H1 (cell line): ENCODE measurements around the gene BOLA3. TPM values are rescaled to one million over a fixed set of nuclear protein-coding genes. Genes with fewer than 3 reads are reported as not detected.

Experiments used
- CTCF ChIA-PET: fragments of 300-600 bp; sonication (Branson Sonifier 250); formaldehyde crosslinking; loops from one replicate; lab custom pipeline; 2021; ENCODE audit not compliant: partially characterized antibody; lab: Charles Lee
- POLR2A ChIA-PET: fragments of 300-600 bp; sonication (Branson Sonifier 250); formaldehyde crosslinking; loops from one replicate; lab custom pipeline; 2021; ENCODE audit warnings: inconsistent platforms; ENCODE audit not compliant: partially characterized antibody; lab: Charles Lee
- DNase-seq, 2 experiments: peaks; one replicate each; pipeline versions ENCODE4 v3.0.0 to v3.0.0-alpha.2; 2010 to 2022; ENCODE audit warnings: low spot score in 2 of 2, low read depth in 1 of 2, mixed read lengths in 1 of 2
- FAIRE-seq: peaks from 2 replicates; lab custom pipeline; 2011; peaks lifted over from hg19 to GRCh38; lab: Jason Lieb, UNC
- H2AFZ ChIP-seq: 2 replicates; pipeline ENCODE4 v1.8.1; 2012; ENCODE audit warnings: low read length, inconsistent platforms
- H2AK5ac ChIP-seq: 2 replicates; pipeline ENCODE4 v1.6.1; 2013; ENCODE audit warnings: low read depth, low read length
- H2BK120ac ChIP-seq: replicated peaks from 2 replicates; pipeline ENCODE3; 2013; ENCODE audit warnings: low read depth, low read length, inconsistent platforms
- H2BK12ac ChIP-seq: 2 replicates; pipeline ENCODE4 v1.6.1; 2013; ENCODE audit warnings: low read depth, low read length
- H2BK15ac ChIP-seq: 2 replicates; pipeline ENCODE4 v1.6.1; 2013; ENCODE audit warnings: low read length
- H2BK20ac ChIP-seq: 2 replicates; pipeline ENCODE4 v1.6.1; 2013; ENCODE audit warnings: low read length
- H2BK5ac ChIP-seq: 2 replicates; pipeline ENCODE4 v1.6.1; 2013; ENCODE audit warnings: low read depth, low read length
- H3K14ac ChIP-seq: 2 replicates; pipeline ENCODE4 v1.6.1; 2013; ENCODE audit warnings: inconsistent platforms; ENCODE audit not compliant: insufficient read length
- H3K18ac ChIP-seq: 2 replicates; pipeline ENCODE4 v1.6.1; 2013; ENCODE audit warnings: low read length; ENCODE audit errors: extremely low read depth
- H3K23ac ChIP-seq: 2 replicates; pipeline ENCODE4 v1.6.1; 2013; ENCODE audit warnings: inconsistent platforms; ENCODE audit not compliant: insufficient read length
- H3K23me2 ChIP-seq: 2 replicates; pipeline ENCODE4 v1.6.1; 2013; ENCODE audit warnings: low read depth, low read length
- H3K27ac ChIP-seq: 2 replicates; pipeline ENCODE4 v1.6.1; 2011; ENCODE audit warnings: low read depth, low read length, inconsistent platforms
- H3K27me3 ChIP-seq, 4 experiments: replicated peaks in 1 of 4; 1 replicate in 1 of 4; 2 replicates in 3 of 4; pipeline versions ENCODE4 v1.6.1 to v1.8.1; 2011 to 2013; ENCODE audit warnings: low read length in 3 of 4, mild to moderate bottlenecking in 3 of 4, inconsistent platforms in 2 of 4, mixed read lengths in 2 of 4, moderate library complexity in 1 of 4; ENCODE audit not compliant: control insufficient read depth in 3 of 4, insufficient read depth in 3 of 4; ENCODE audit errors: extremely low read depth in 1 of 4
- H3K36me3 ChIP-seq, 4 experiments: 2 replicates each; pipeline versions ENCODE4 v1.6.1 to v1.8.1; 2011 to 2013; ENCODE audit warnings: mild to moderate bottlenecking in 4 of 4, low read length in 3 of 4, moderate library complexity in 2 of 4, control low read depth in 1 of 4, inconsistent platforms in 1 of 4; ENCODE audit not compliant: insufficient read depth in 4 of 4, control insufficient read depth in 2 of 4
- H3K4ac ChIP-seq: replicated peaks from 2 replicates; pipeline ENCODE3; 2013; ENCODE audit warnings: low read length, low read depth, mixed read lengths, inconsistent platforms; ENCODE audit not compliant: insufficient read length
- H3K4me1 ChIP-seq, 4 experiments: replicated peaks in 1 of 4; 1 replicate in 1 of 4; 2 replicates in 3 of 4; pipeline versions ENCODE4 v1.6.1 to v1.8.1; 2011 to 2013; ENCODE audit warnings: low read length in 3 of 4, inconsistent platforms in 2 of 4, mixed read lengths in 1 of 4; ENCODE audit not compliant: insufficient read depth in 4 of 4, control insufficient read depth in 3 of 4
- H3K4me2 ChIP-seq, 2 experiments: 2 replicates each; pipeline versions ENCODE4 v1.6.1 to v1.8.1; 2011 to 2013; ENCODE audit warnings: low read depth in 2 of 2, low read length in 2 of 2, control low read depth in 1 of 2, inconsistent platforms in 1 of 2, mild to moderate bottlenecking in 1 of 2; ENCODE audit not compliant: insufficient read depth in 1 of 2
- H3K4me3 ChIP-seq, 4 experiments: fragments of 200-600, 300-600 bp in 1 of 4; sonication (generic), shearing (Covaris generic), sonication (Bioruptor Twin) in 1 of 4; 2 replicates each; pipeline versions ENCODE4 v1.5.1 to v1.8.1; 2011 to 2016; ENCODE audit warnings: low read length in 4 of 4, low read depth in 3 of 4, control low read depth in 2 of 4, inconsistent platforms in 2 of 4, mild to moderate bottlenecking in 2 of 4, mixed read lengths in 1 of 4, moderate library complexity in 1 of 4; ENCODE audit not compliant: insufficient read depth in 2 of 4; ENCODE audit errors: extremely low read depth in 1 of 4
- H3K56ac ChIP-seq: replicated peaks from 2 replicates; pipeline ENCODE3; 2013; ENCODE audit warnings: low read depth, mild to moderate bottlenecking, mixed read lengths, low read length, inconsistent platforms; ENCODE audit not compliant: insufficient read length
- H3K79me1 ChIP-seq: 2 replicates; pipeline ENCODE4 v1.6.1; 2013; ENCODE audit warnings: low read depth, low read length, control low read depth
- H3K79me2 ChIP-seq, 2 experiments: 2 replicates each; pipeline versions ENCODE4 v1.6.1 to v1.8.1; 2012 to 2013; ENCODE audit warnings: low read length in 2 of 2, mild to moderate bottlenecking in 2 of 2, inconsistent platforms in 1 of 2; ENCODE audit not compliant: insufficient read depth in 2 of 2, control insufficient read depth in 1 of 2
- H3K9ac ChIP-seq, 4 experiments: replicated peaks in 1 of 4; 1 replicate in 1 of 4; 2 replicates in 3 of 4; pipeline versions ENCODE4 v1.6.1 to v1.8.1; 2011 to 2013; ENCODE audit warnings: low read depth in 3 of 4, low read length in 3 of 4, control low read depth in 2 of 4, mild to moderate bottlenecking in 2 of 4, moderate library complexity in 2 of 4, inconsistent platforms in 1 of 4; ENCODE audit errors: extremely low read depth in 1 of 4
- H3K9me3 ChIP-seq, 2 experiments: 2 replicates each; pipeline versions ENCODE4 v1.6.1 to v1.8.1; 2012 to 2013; ENCODE audit warnings: mild to moderate bottlenecking in 2 of 2, moderate library complexity in 2 of 2, control low read depth in 1 of 2, inconsistent platforms in 1 of 2, low read depth in 1 of 2, low read length in 1 of 2, mixed read lengths in 1 of 2; ENCODE audit not compliant: insufficient read depth in 2 of 2
- H4K20me1 ChIP-seq, 2 experiments: replicated peaks in 1 of 2; 2 replicates each; pipeline versions ENCODE3 to v1.8.1; 2011 to 2013; ENCODE audit warnings: inconsistent platforms in 2 of 2, low read length in 2 of 2, mild to moderate bottlenecking in 1 of 2; ENCODE audit not compliant: insufficient read depth in 2 of 2, control insufficient read depth in 1 of 2
- H4K5ac ChIP-seq: 2 replicates; pipeline ENCODE4 v1.6.1; 2013; ENCODE audit warnings: low read length, low read depth, mixed read lengths, inconsistent platforms; ENCODE audit not compliant: insufficient read length
- H4K8ac ChIP-seq: 2 replicates; pipeline ENCODE4 v1.8.0; 2013; ENCODE audit warnings: mild to moderate bottlenecking, moderate library complexity, low read length, inconsistent platforms; ENCODE audit not compliant: insufficient read depth; ENCODE audit errors: extremely low read depth
- H4K91ac ChIP-seq: replicated peaks from 2 replicates; pipeline ENCODE3; 2013; ENCODE audit warnings: low read length, mixed read lengths, inconsistent platforms; ENCODE audit not compliant: insufficient read length
- BACH1 ChIP-seq: IDR thresholded peaks from 2 replicates; pipeline ENCODE4 v1.6.1; 2012; ENCODE audit warnings: low read length, improper control_type of control experiment
- CEBPB ChIP-seq: IDR thresholded peaks from 2 replicates; pipeline ENCODE4 v1.6.1; 2012; ENCODE audit warnings: low read depth, low read length
- CREB1 ChIP-seq: IDR thresholded peaks from 2 replicates; pipeline ENCODE4 v1.6.1; 2012; ENCODE audit warnings: inconsistent platforms
- KDM1A ChIP-seq: fragments of 200-600, 300-600 bp; sonication (generic); IDR thresholded peaks from 2 replicates; pipeline ENCODE4 v1.7.1; 2016; ENCODE audit warnings: mild to moderate bottlenecking, low read length, borderline replicate concordance
- SIX5 ChIP-seq: IDR thresholded peaks from 2 replicates; pipeline ENCODE4 v1.6.1; 2011; ENCODE audit warnings: mild to moderate bottlenecking, low read depth, low read length
- SP4 ChIP-seq: IDR thresholded peaks from 2 replicates; pipeline ENCODE4 v1.6.1; 2012; ENCODE audit warnings: low read length, inconsistent platforms
- WGBS, 2 experiments: shearing (Covaris generic) in 1 of 2; methylation state at CpG; one replicate each; pipeline versions ENCODE4 v1.1.6 to v1.1.7; 2013 to 2015; ENCODE audit warnings: low lambda C conversion rate in 2 of 2, mixed read lengths in 2 of 2, inconsistent platforms in 1 of 2, low coverage in 1 of 2, missing lambda C conversion rate in 1 of 2; ENCODE audit not compliant: insufficient replicate concordance in 2 of 2, insufficient coverage in 1 of 2, insufficient read length in 1 of 2; ENCODE audit errors: extremely low coverage in 1 of 2, missing lambda C conversion rate in 1 of 2; 5-methylcytosine and 5-hydroxymethylcytosine counted together
- polyA plus RNA-seq, 7 experiments: library from polyadenylated mRNA; depleted of rRNA in 3 of 7; stranded (reverse) in 5 of 7; unstranded in 2 of 7; fragments of >200 nt in 5 of 7; fragments of 200-250 nt in 2 of 7; gene quantifications; 1 replicate in 5 of 7; 2 replicates in 1 of 7; 4 replicates in 1 of 7; pipeline versions ENCODE4 v1.2.1 to v1.2.3, GENCODE V29; 2011 to 2013; ENCODE audit warnings: missing spikeins in 2 of 7, mixed read lengths in 2 of 7
- total RNA-seq: library from RNA; stranded (reverse); fragmentation: NEBNext Ultra II Directional; extraction: Animal tissue kit (Norgen Biotek cat#: 25700); gene quantifications from 2 replicates; pipeline ENCODE4 v1.2.1, GENCODE V29; 2021
- TF ChIP-seq, protein P1 (sequence below): IDR thresholded peaks from 2 replicates; pipeline ENCODE4 v1.6.1; 2011; ENCODE audit warnings: low read length, improper control_type of control experiment

The BOLA3 gene
- total and polyA plus RNA-seq, 2 of the 8 experiments (the other 6 are each of a cell fraction or from before 2014, with no cell fraction given), result 46.1 to 67.3 TPM

DNA sequence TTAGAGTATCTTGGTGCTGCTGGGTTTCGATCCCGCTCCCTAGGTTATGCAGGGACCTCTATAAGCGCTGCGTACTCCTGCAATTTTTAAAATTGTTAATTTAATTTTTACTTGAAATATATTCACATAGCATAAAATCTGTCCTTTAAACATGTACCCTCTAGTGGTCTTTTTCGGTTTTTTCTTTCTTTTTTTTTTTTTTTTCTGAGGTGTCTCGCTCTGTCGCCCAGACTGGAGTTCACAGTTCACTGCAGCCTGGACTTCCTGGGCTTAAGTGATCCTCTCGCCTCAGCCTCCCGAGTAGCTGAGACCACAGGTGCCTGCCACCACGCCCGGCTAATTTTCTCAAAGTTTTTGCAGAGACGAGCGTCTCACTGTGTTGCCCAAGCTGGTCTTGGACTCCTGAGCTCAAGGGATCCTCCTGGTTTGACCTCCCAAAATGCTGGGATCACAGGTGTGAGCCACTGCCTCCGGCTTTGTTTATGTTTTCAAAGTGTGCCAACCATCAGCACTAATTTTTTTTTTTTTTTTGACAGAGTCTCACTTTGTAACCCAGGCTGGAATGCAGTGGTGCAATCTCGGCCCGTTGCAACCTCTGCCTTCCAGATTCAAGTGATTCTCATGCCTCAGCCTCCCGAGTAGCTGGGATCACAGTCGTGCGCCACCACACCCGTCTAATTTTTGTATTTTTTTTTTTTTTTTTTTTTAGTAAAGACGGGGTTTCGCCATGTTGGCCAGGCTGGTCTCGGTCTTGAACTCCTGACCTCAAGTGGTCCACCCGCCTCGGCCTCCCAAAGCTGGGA is 31.6 kb upstream of the BOLA3 start:
- DNase-seq, result peak in 1 of 2 experiments; percentile 51
- Histone ChIP-seq H2BK5ac (no peak overlapping the region), H3K18ac (no peak overlapping the region)

More for the DNA sequence above, 31.6 kb upstream of the BOLA3 start:
- no peak overlapping the region for H3K14ac ChIP-seq
- H2BK120ac ChIP-seq, result no peak overlapping the region
- H4K5ac ChIP-seq, result no peak overlapping the region
- no peak overlapping the region for H2BK12ac ChIP-seq
- ChIA-PET CTCF (interaction anchor here (0.6 to 3.6 kb wide), 15 partner anchors 9 to 556 kb away, joined by 3 to 21 read pairs (median 4); partner anchors contain the start of genes BOLA3 and MTHFD2), POLR2A (interaction anchor here (0.6 to 72.1 kb wide), 9 partner anchors 1 to 304 kb away, joined by 3 to 2699 read pairs (median 5); partner anchors contain the start of genes BOLA3, MOB1A and MTHFD2)
- H3K36me3 ChIP-seq, result peaks cover 0 to 4% (median 1%) of the 10 kb centered on the region in 4 experiments; a peak in 2 of 8 replicates
- no peak overlapping the region for H2AFZ ChIP-seq
- no peak overlapping the region for H2BK15ac ChIP-seq
- 0 out of 2 replicates have a peak, but pooled peaks cover 2% of the 10 kb centered on the region for H3K79me1 ChIP-seq
- H2AK5ac ChIP-seq, result no peak overlapping the region
- H4K91ac ChIP-seq, result no peak overlapping the region
- peaks cover 0 to 5% (median 2%) of the 10 kb centered on the region in 4 experiments; a peak in 3 of 7 replicates for H3K4me1 ChIP-seq
- peaks cover 13 to 39% of the 10 kb centered on the region in 2 experiments for H3K79me2 ChIP-seq
- 68% methylated on average over 19 of the region's 25 CpGs; no CpG with 5 or more reads in 1 of the 2 experiments for WGBS, 2 experiments
- H3K4ac ChIP-seq, result no peak overlapping the region
- H3K9me3 ChIP-seq, result peaks cover 0 to 2% of the 10 kb centered on the region in 2 experiments; a peak in 1 of 4 replicates
- H2BK20ac ChIP-seq, result no peak overlapping the region
- no peak for TF ChIP-seq SIX5
- no peak for TF ChIP-seq SP4
- no peak for TF ChIP-seq BACH1
- TF ChIP-seq CREB1, result no peak
- TF ChIP-seq KDM1A, result peak; percentile 56; the same call in 1 of the 2 replicates
- TF ChIP-seq, protein P1, sequence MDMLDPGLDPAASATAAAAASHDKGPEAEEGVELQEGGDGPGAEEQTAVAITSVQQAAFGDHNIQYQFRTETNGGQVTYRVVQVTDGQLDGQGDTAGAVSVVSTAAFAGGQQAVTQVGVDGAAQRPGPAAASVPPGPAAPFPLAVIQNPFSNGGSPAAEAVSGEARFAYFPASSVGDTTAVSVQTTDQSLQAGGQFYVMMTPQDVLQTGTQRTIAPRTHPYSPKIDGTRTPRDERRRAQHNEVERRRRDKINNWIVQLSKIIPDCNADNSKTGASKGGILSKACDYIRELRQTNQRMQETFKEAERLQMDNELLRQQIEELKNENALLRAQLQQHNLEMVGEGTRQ, result no peak
- no peak for TF ChIP-seq CEBPB
- no peak overlapping the region for H3K56ac ChIP-seq
- H4K20me1 ChIP-seq, result peaks cover 0 to 5% of the 10 kb centered on the region in 2 experiments
- no peak overlapping the region for H3K27ac ChIP-seq
- H3K9ac ChIP-seq, result no peak overlapping the region
- no peak overlapping the region for H3K23ac ChIP-seq
- no peaks in the 10 kb centered on the region for H3K27me3 ChIP-seq
- H3K4me2 ChIP-seq, result peak overlapping the region; percentile 8 to 60
- H3K4me3 ChIP-seq, result peak overlapping the region; percentile 30 to 91 (median 88); a peak in 6 of 8 replicates
- H4K8ac ChIP-seq, result no peak overlapping the region; the same call in 1 of the 2 replicates
- no peak for FAIRE-seq
- H3K23me2 ChIP-seq, result no peaks in the 10 kb centered on the region; the same call in 1 of the 2 replicates
